KMS-11 (cell line): Measurements from ENCODE around the gene HORMAD2.

Experiments used
- H2AFZ ChIP-seq: fragments of 200-600 bp; sonication (generic); 2 replicates; pipeline ENCODE4 v1.6.1; 2016; ENCODE audit warnings: antibody characterized with exemption, mixed run types, low read depth
- H3K27ac ChIP-seq: fragments of 200-600 bp; sonication (generic); 2 replicates; pipeline ENCODE4 v1.6.1; 2016; ENCODE audit warnings: mild to moderate bottlenecking, mixed run types
- H3K27me3 ChIP-seq: fragments of 200-600 bp; sonication (generic); 2 replicates; pipeline ENCODE4 v1.6.1; 2017; ENCODE audit warnings: mild to moderate bottlenecking, low read depth, mixed run types, moderate library complexity; ENCODE audit not compliant: insufficient read depth
- H3K36me3 ChIP-seq: fragments of 200-600 bp; sonication (generic); 2 replicates; pipeline ENCODE4 v1.6.1; 2017; ENCODE audit warnings: mild to moderate bottlenecking, mixed run types; ENCODE audit not compliant: insufficient read depth
- H3K4me1 ChIP-seq: fragments of 200-600 bp; sonication (generic); 2 replicates; pipeline ENCODE4 v1.6.1; 2016; ENCODE audit warnings: mild to moderate bottlenecking, low read depth, mixed run types; ENCODE audit not compliant: poor library complexity, severe bottlenecking
- H3K4me2 ChIP-seq: fragments of 200-600 bp; sonication (generic); 2 replicates; pipeline ENCODE4 v1.7.0; 2016; ENCODE audit warnings: mild to moderate bottlenecking, mixed run types
- H3K4me3 ChIP-seq: fragments of 200-600 bp; sonication (generic); IDR thresholded peaks from 2 replicates; pipeline ENCODE4 v1.6.1; 2017; ENCODE audit warnings: low read depth, low read length, mixed read lengths; ENCODE audit not compliant: insufficient read depth
- H3K79me2 ChIP-seq: fragments of 200-600 bp; sonication (generic); 2 replicates; pipeline ENCODE4 v1.6.1; 2016; ENCODE audit warnings: low read depth, mixed run types; ENCODE audit not compliant: insufficient read depth
- H3K9ac ChIP-seq: fragments of 200-600 bp; sonication (generic); 2 replicates; pipeline ENCODE4 v1.6.1; 2016; ENCODE audit warnings: mild to moderate bottlenecking, mixed run types
- H4K20me1 ChIP-seq: fragments of 200-600 bp; sonication (generic); 2 replicates; pipeline ENCODE4 v1.6.1; 2016; ENCODE audit warnings: mild to moderate bottlenecking, mixed run types; ENCODE audit not compliant: insufficient read depth
- TF ChIP-seq, protein P1 (sequence below): fragments of 200-600 bp; sonication (generic); conservative IDR thresholded peaks from 2 replicates; pipeline ENCODE4 v1.6.1; 2017; ENCODE audit warnings: low read depth, mild to moderate bottlenecking, antibody characterized with exemption, low read length, moderate library complexity, mixed read lengths

Gene HORMAD2

GRCh38 chr22:30183271-30183670, 103.0 kb downstream of the HORMAD2 start:
- H2AFZ ChIP-seq, result no peak overlapping the region
- H3K4me2 ChIP-seq, result no peak overlapping the region
- TF ChIP-seq, protein P1, sequence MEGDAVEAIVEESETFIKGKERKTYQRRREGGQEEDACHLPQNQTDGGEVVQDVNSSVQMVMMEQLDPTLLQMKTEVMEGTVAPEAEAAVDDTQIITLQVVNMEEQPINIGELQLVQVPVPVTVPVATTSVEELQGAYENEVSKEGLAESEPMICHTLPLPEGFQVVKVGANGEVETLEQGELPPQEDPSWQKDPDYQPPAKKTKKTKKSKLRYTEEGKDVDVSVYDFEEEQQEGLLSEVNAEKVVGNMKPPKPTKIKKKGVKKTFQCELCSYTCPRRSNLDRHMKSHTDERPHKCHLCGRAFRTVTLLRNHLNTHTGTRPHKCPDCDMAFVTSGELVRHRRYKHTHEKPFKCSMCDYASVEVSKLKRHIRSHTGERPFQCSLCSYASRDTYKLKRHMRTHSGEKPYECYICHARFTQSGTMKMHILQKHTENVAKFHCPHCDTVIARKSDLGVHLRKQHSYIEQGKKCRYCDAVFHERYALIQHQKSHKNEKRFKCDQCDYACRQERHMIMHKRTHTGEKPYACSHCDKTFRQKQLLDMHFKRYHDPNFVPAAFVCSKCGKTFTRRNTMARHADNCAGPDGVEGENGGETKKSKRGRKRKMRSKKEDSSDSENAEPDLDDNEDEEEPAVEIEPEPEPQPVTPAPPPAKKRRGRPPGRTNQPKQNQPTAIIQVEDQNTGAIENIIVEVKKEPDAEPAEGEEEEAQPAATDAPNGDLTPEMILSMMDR, result no peak
- no peak overlapping the region for H3K9ac ChIP-seq
- H3K4me1 ChIP-seq, result peaks cover 8% of the 10 kb centered on the region
- H3K27me3 ChIP-seq, result no peaks in the 10 kb centered on the region
- no peak overlapping the region for H3K27ac ChIP-seq
- no peaks in the 10 kb centered on the region for H3K36me3 ChIP-seq
- no peaks in the 10 kb centered on the region for H3K79me2 ChIP-seq
- no peaks in the 10 kb centered on the region for H4K20me1 ChIP-seq
- no peak overlapping the region for H3K4me3 ChIP-seq

DNA sequence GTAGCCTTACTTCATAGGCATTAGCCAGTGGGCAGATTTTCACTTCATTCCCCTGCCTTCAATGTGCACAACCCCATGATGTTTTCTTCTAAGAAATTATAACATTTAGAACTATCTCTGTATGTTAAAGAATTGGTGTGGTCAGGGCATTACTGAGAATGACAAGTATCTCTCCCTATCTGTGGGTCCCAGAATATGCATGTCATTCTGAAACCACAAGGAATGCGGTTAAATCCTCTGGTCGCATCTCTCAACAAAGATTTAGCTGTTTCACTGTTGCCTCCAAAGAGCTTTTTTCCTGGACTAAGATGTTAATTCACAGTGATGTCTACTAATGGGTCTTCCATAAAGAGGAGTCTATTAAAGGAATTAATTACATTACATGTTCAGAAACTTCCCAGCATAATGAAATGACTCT, 103.6 kb downstream of the HORMAD2 start:
- Histone ChIP-seq H3K4me3 (no peak overlapping the region), H3K36me3 (no peaks in the 10 kb centered on the region), H3K4me2 (no peak overlapping the region), H3K4me1 (peaks cover 8% of the 10 kb centered on the region), H2AFZ (no peak overlapping the region), H3K9ac (no peak overlapping the region), H3K27me3 (no peaks in the 10 kb centered on the region), H4K20me1 (no peaks in the 10 kb centered on the region), H3K27ac (no peak overlapping the region), H3K79me2 (no peaks in the 10 kb centered on the region)
- TF ChIP-seq, protein P1, result no peak

DNA sequence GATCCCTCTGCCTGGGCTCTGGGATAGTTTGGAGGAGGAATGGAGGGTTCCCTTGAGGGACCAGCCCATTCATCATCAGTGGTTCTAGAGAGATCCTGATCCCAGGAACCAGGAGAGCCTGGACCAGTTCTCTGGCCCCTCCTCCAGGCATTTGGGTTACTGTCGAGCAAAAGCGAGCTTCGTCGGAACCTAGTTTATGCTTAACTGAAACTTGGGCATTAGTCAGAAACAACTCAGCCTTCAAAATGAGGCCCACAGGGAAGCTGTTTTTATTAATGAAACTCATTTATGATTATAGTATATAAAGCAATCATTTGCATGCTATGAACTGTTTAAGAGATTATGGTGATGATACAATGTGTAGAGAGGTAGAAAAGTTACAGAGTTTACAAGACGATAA, 104.9 kb downstream of the HORMAD2 start:
- no peaks in the 10 kb centered on the region for H3K36me3 ChIP-seq
- TF ChIP-seq, protein P1, result no peak
- no peaks in the 10 kb centered on the region for H4K20me1 ChIP-seq
- H3K79me2 ChIP-seq, result no peaks in the 10 kb centered on the region
- H3K9ac ChIP-seq, result no peak overlapping the region
- no peaks in the 10 kb centered on the region for H3K27me3 ChIP-seq
- H3K4me2 ChIP-seq, result no peak overlapping the region
- peaks cover 14% of the 10 kb centered on the region for H3K4me1 ChIP-seq
- no peak overlapping the region for H2AFZ ChIP-seq
- no peak overlapping the region for H3K4me3 ChIP-seq
- no peak overlapping the region for H3K27ac ChIP-seq

DNA sequence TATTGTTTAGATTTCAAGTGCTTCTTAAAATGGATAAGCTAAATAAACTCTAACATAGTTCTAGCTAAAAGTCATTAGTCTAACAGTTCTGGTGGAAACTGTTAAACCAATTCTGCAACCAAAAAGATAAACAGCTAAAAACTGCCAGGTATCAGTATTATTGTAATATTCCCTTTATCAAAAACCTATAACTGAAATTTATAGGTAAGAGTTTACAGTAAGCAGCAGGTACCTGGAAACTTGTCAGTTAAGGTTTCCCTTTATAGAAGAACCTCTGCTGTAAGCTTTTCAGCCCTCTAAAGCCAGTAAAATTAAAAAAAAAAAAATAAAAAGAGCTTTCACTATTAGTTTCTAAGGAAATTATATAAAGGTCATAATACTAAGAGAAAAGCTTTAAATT, 105.3 kb downstream of the HORMAD2 start:
- H3K4me3 ChIP-seq, result no peak overlapping the region
- no peaks in the 10 kb centered on the region for H3K36me3 ChIP-seq
- H3K27me3 ChIP-seq, result no peaks in the 10 kb centered on the region
- no peaks in the 10 kb centered on the region for H3K79me2 ChIP-seq
- peaks cover 19% of the 10 kb centered on the region for H3K4me1 ChIP-seq
- TF ChIP-seq, protein P1, result no peak
- H3K9ac ChIP-seq, result no peak overlapping the region
- no peak overlapping the region for H3K27ac ChIP-seq
- H3K4me2 ChIP-seq, result no peak overlapping the region
- no peak overlapping the region for H2AFZ ChIP-seq
- H4K20me1 ChIP-seq, result no peaks in the 10 kb centered on the region
